Trophoblast cell (in vitro differentiated cells and primary cell): ENCODE results near the gene SLC25A10.

ENCODE experiments used
- DNase-seq, 2 donors: peaks; one replicate each; pipeline ENCODE4 v3.0.0-alpha.2; 2016
- H2AFZ ChIP-seq: 2 replicates; pipeline ENCODE4 v1.6.1; 2013; ENCODE audit warnings: low read length, moderate library complexity, mild to moderate bottlenecking; ENCODE audit not compliant: insufficient read depth, poor library complexity
- H2AK5ac ChIP-seq: 2 replicates; pipeline ENCODE4 v1.6.1; 2013; ENCODE audit warnings: mild to moderate bottlenecking, low read length
- H2BK120ac ChIP-seq: 2 replicates; pipeline ENCODE4 v1.6.1; 2013; ENCODE audit warnings: low read length, mild to moderate bottlenecking, moderate library complexity; ENCODE audit not compliant: insufficient read depth, poor library complexity
- H2BK12ac ChIP-seq: 2 replicates; pipeline ENCODE4 v1.6.1; 2013; ENCODE audit warnings: mild to moderate bottlenecking, low read length, moderate library complexity
- H2BK5ac ChIP-seq: 2 replicates; pipeline ENCODE4 v1.6.1; 2013; ENCODE audit warnings: low read length, low read depth, moderate library complexity, mild to moderate bottlenecking; ENCODE audit not compliant: poor library complexity
- H3K14ac ChIP-seq: 2 replicates; pipeline ENCODE4 v1.6.1; 2013; ENCODE audit warnings: mild to moderate bottlenecking, low read length
- H3K18ac ChIP-seq: 2 replicates; pipeline ENCODE4 v1.6.1; 2013; ENCODE audit warnings: mild to moderate bottlenecking, low read length
- H3K23ac ChIP-seq: 2 replicates; pipeline ENCODE4 v1.6.1; 2013; ENCODE audit warnings: low read length
- H3K27ac ChIP-seq: 2 replicates; pipeline ENCODE4 v1.5.1; 2013; ENCODE audit warnings: low read depth, mild to moderate bottlenecking, inconsistent platforms, low read length, moderate library complexity
- H3K27me3 ChIP-seq: 2 replicates; pipeline ENCODE4 v1.6.1; 2013; ENCODE audit warnings: inconsistent platforms, mild to moderate bottlenecking, low read length, moderate library complexity; ENCODE audit not compliant: insufficient read depth
- H3K36me3 ChIP-seq, 2 experiments: 1 replicate in 1 of 2; 2 replicates in 1 of 2; pipeline ENCODE4 v1.6.1; 2013; ENCODE audit warnings: low read length in 2 of 2, mild to moderate bottlenecking in 2 of 2, moderate library complexity in 1 of 2; ENCODE audit not compliant: insufficient read depth in 2 of 2, control insufficient read depth in 1 of 2
- H3K4ac ChIP-seq: 2 replicates; pipeline ENCODE4 v1.6.1; 2013; ENCODE audit warnings: low read depth, mild to moderate bottlenecking, low read length, moderate library complexity
- H3K4me1 ChIP-seq, 2 experiments: 1 replicate in 1 of 2; 2 replicates in 1 of 2; pipeline ENCODE4 v1.6.1; 2013; ENCODE audit warnings: low read length in 2 of 2, mild to moderate bottlenecking in 2 of 2, moderate library complexity in 1 of 2; ENCODE audit not compliant: insufficient read depth in 2 of 2, control insufficient read depth in 1 of 2
- H3K4me2 ChIP-seq: 2 replicates; pipeline ENCODE4 v1.6.1; 2013; ENCODE audit warnings: inconsistent platforms, mild to moderate bottlenecking, low read length, moderate library complexity
- H3K4me3 ChIP-seq: 2 replicates; pipeline ENCODE4 v1.5.1; 2013; ENCODE audit warnings: mild to moderate bottlenecking, low read depth, low read length, inconsistent platforms
- H3K79me1 ChIP-seq: one replicate; pipeline ENCODE4 v1.6.1; 2013; ENCODE audit warnings: low read length
- H3K79me2 ChIP-seq: 2 replicates; pipeline ENCODE4 v1.6.1; 2013; ENCODE audit warnings: low read length, mild to moderate bottlenecking; ENCODE audit not compliant: control insufficient read depth, insufficient read depth, poor library complexity
- H3K9ac ChIP-seq: 2 replicates; pipeline ENCODE4 v1.6.1; 2013; ENCODE audit warnings: mild to moderate bottlenecking, low read length
- H3K9me3 ChIP-seq: 2 replicates; pipeline ENCODE4 v1.6.1; 2013; ENCODE audit warnings: low read depth, mild to moderate bottlenecking, control low read depth, inconsistent platforms, low read length; ENCODE audit not compliant: insufficient read depth
- H4K12ac ChIP-seq: 2 replicates; pipeline ENCODE4 v1.6.1; 2013; ENCODE audit warnings: low read depth, mild to moderate bottlenecking, low read length, moderate library complexity
- H4K8ac ChIP-seq: 2 replicates; pipeline ENCODE4 v1.6.1; 2013; ENCODE audit warnings: low read depth, mild to moderate bottlenecking, low read length, moderate library complexity
- H4K91ac ChIP-seq: one replicate; pipeline ENCODE4 v1.6.1; 2013; ENCODE audit warnings: low read depth, mild to moderate bottlenecking, low read length, moderate library complexity
- WGBS: extraction: QIAGEN DNeasy Blood & Tissue Kit; methylation state at CpG from one replicate; pipeline ENCODE4 v1.1.7; 2013; ENCODE audit warnings: missing lambda C conversion rate; ENCODE audit not compliant: insufficient read length, insufficient coverage; ENCODE audit errors: extremely low coverage; 5-methylcytosine and 5-hydroxymethylcytosine counted together

Gene SLC25A10

DNA sequence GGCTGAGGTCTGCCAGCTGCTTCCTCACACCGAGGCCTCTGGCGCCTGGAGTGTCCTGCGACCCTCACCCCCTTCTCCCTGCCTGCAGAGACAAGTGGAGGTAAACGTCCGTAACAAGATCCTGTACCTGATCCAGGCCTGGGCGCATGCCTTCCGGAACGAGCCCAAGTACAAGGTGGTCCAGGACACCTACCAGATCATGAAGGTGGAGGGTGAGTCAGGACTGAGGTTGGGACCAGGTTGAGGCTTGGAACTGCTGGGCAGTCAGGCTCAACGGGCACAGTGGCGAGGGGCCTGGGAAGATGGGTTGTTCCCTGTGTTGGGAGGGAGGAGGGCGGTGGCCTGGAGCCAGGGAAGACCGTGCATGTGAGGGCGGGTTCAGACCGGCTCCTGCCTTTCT, 23.5 kb upstream of the SLC25A10 start:
- no peak for DNase-seq
- Histone ChIP-seq H2AFZ (no peak overlapping the region), H3K27me3 (no peaks in the 10 kb centered on the region), H3K4me2 (no peak overlapping the region), H2AK5ac (no peak overlapping the region), H2BK12ac (no peak overlapping the region), H3K36me3 (peaks cover 79 to 84% of the 10 kb centered on the region in 2 experiments), H2BK5ac (no peak overlapping the region), H3K4me3 (no peak overlapping the region), H2BK120ac (no peak overlapping the region), H3K14ac (no peak overlapping the region), H4K12ac (no peak overlapping the region), H3K79me2 (peaks cover 13% of the 10 kb centered on the region), H3K4me1 (peaks cover 10% of the 10 kb centered on the region in 2 experiments), H3K23ac (no peak overlapping the region), H4K91ac (no peak overlapping the region), H3K4ac (no peak overlapping the region), H4K8ac (no peak overlapping the region), H3K9me3 (no peaks in the 10 kb centered on the region), H3K79me1 (peaks cover 5% of the 10 kb centered on the region), H3K18ac (no peak overlapping the region), H3K27ac (no peak overlapping the region), H3K9ac (no peak overlapping the region)
- WGBS = no CpG with 5 or more reads among the region's 14 CpGs

DNA sequence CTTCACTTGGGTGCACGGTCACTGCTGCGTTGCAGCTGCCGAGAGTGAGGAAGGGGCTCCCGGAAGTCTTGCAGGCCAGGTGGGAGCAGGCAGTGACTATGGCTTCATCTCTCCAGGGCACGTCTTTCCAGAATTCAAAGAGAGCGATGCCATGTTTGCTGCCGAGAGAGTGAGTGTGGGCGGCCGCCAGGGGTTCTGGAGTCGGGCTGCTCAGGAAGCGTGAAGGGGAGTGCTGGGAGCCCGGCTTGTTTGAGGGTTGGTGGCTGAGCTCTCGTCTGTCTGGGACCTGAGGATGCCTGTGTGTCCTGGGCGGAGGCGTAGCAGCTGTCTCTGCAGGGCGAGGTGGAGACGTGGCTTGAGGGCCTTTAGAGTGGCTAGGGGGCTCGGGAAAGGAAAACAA, 22.0 kb upstream of the SLC25A10 start:
- H2BK12ac ChIP-seq = no peak overlapping the region
- H3K4me3 ChIP-seq = no peak overlapping the region
- DNase-seq = no peak
- peaks cover 2% of the 10 kb centered on the region for H3K79me2 ChIP-seq
- no peak overlapping the region for H2BK5ac ChIP-seq
- H3K4me1 ChIP-seq = peaks cover 4% of the 10 kb centered on the region in 2 experiments
- H2BK120ac ChIP-seq = no peak overlapping the region
- no peaks in the 10 kb centered on the region for H3K9me3 ChIP-seq
- H3K27me3 ChIP-seq = no peaks in the 10 kb centered on the region
- H3K79me1 ChIP-seq = no peaks in the 10 kb centered on the region
- peaks cover 94 to 99% of the 10 kb centered on the region in 2 experiments for H3K36me3 ChIP-seq
- no peak overlapping the region for H3K4me2 ChIP-seq
- no peak overlapping the region for H4K91ac ChIP-seq
- no peak overlapping the region for H3K18ac ChIP-seq
- H3K14ac ChIP-seq = no peak overlapping the region
- H2AFZ ChIP-seq = no peak overlapping the region
- no peak overlapping the region for H2AK5ac ChIP-seq
- no peak overlapping the region for H3K4ac ChIP-seq
- no peak overlapping the region for H4K12ac ChIP-seq
- H4K8ac ChIP-seq = no peak overlapping the region
- no CpG with 5 or more reads among the region's 18 CpGs for WGBS
- no peak overlapping the region for H3K9ac ChIP-seq
- H3K27ac ChIP-seq = no peak overlapping the region
- H3K23ac ChIP-seq = no peak overlapping the region

DNA sequence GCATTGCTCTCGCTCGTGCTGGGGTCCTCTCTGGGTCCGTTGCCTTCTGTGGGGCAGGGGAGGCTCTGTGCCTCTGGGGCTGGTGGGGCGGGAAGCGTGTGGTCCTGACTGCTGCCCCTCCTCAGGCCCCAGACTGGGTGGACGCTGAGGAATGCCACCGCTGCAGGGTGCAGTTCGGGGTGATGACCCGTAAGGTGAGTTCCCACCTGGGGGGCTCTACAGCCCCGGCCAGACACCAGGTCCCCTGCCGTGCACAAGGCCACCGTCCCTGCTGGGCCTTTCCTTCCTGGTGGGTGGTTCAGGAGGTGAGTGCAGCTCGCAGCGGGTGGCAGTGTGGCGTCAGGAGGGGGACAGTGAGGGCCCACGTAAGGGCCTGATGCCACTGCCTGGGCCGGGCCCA, 21.5 kb upstream of the SLC25A10 start:
- Histone ChIP-seq H2AFZ (no peak overlapping the region), H2BK120ac (no peak overlapping the region), H3K4me2 (no peak overlapping the region), H4K12ac (no peak overlapping the region), H3K79me2 (no peaks in the 10 kb centered on the region), H3K14ac (no peak overlapping the region), H3K9me3 (no peaks in the 10 kb centered on the region), H2BK12ac (no peak overlapping the region), H3K79me1 (no peaks in the 10 kb centered on the region), H3K23ac (no peak overlapping the region), H2BK5ac (no peak overlapping the region), H3K4me1 (no peaks in the 10 kb centered on the region), H3K27ac (no peak overlapping the region), H3K27me3 (no peaks in the 10 kb centered on the region), H3K18ac (no peak overlapping the region), H3K36me3 (peaks cover 94 to 99% of the 10 kb centered on the region in 2 experiments), H3K4me3 (no peak overlapping the region), H3K9ac (no peak overlapping the region), H3K4ac (no peak overlapping the region), H2AK5ac (no peak overlapping the region), H4K91ac (no peak overlapping the region), H4K8ac (no peak overlapping the region)
- no peak for DNase-seq
- WGBS = no CpG with 5 or more reads among the region's 17 CpGs

DNA sequence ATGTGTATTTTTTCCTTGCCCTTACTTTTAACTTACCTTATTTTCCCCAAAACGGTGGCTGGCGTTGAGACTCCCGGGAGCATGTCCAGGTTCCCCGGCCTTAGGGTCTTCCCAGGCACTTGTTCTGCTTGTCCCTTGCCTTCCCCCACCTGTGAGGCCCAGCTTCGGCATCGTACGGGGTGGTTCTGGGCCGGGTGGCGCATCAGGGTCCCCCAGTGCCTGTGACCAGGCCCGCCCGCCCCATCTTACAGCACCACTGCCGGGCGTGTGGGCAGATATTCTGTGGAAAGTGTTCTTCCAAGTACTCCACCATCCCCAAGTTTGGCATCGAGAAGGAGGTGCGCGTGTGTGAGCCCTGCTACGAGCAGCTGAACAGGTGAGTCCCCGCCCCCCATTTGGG, 20.9 kb upstream of the SLC25A10 start:
- no peaks in the 10 kb centered on the region for H3K4me1 ChIP-seq
- H3K18ac ChIP-seq = no peak overlapping the region
- H3K9me3 ChIP-seq = no peaks in the 10 kb centered on the region
- no peak overlapping the region for H2AFZ ChIP-seq
- no peak overlapping the region for H3K4me3 ChIP-seq
- H4K8ac ChIP-seq = no peak overlapping the region
- no peak overlapping the region for H2BK12ac ChIP-seq
- H3K27ac ChIP-seq = no peak overlapping the region
- no peak overlapping the region for H3K14ac ChIP-seq
- H3K36me3 ChIP-seq = peaks cover 96 to 99% of the 10 kb centered on the region in 2 experiments
- no peak overlapping the region for H2BK5ac ChIP-seq
- no peak for DNase-seq
- WGBS = no CpG with 5 or more reads among the region's 18 CpGs
- H2AK5ac ChIP-seq = no peak overlapping the region
- H3K27me3 ChIP-seq = no peaks in the 10 kb centered on the region
- H4K12ac ChIP-seq = no peak overlapping the region
- no peak overlapping the region for H4K91ac ChIP-seq
- no peak overlapping the region for H3K23ac ChIP-seq
- no peak overlapping the region for H3K9ac ChIP-seq
- no peaks in the 10 kb centered on the region for H3K79me2 ChIP-seq
- H2BK120ac ChIP-seq = no peak overlapping the region
- no peaks in the 10 kb centered on the region for H3K79me1 ChIP-seq
- no peak overlapping the region for H3K4ac ChIP-seq
- no peak overlapping the region for H3K4me2 ChIP-seq
